GM19043 (cell line): ENCODE data around the gene ZSCAN10.
"Not testable (repeated sequence)": the region's sequence is repeated elsewhere in the genome, so short reads cannot be mapped to it uniquely, and the experiment has no call there.

Source experiments
- ATAC-seq: cut with Tn5 transposase; IDR thresholded peaks from one replicate; pipeline ENCODE4 v1.9.1; 2021; ENCODE audit warnings: low read depth; ENCODE audit not compliant: unreplicated experiment

Gene ZSCAN10

GRCh38 chr16:3086596-3087242 lies 12.4 kb downstream of the ZSCAN10 start:
- no peak for ATAC-seq

GRCh38 chr16:3085868-3086595 lies 13.1 kb downstream of the ZSCAN10 start:
- ATAC-seq = no peak

GRCh38 chr16:3084969-3085670 lies 14.0 kb downstream of the ZSCAN10 start:
- no peak for ATAC-seq

DNA sequence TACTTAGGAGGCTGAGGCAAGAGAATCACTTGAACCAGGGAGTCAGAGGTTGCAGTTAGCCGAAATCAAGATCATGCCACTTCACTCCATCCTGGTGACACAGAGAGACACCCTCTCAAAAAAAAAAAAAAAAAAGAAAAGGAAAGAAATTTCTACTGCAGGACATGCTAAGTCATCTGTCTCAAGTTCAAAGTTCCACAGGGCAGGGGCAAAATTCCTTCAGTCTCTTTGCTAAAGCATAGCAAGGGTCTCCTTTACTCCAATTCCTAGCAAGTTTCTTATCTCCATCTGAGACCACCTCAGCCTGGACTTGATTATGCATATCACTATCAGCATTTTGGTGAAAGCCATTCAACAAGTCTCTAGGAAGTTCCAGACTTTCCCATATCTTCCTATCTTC lies 14.6 kb downstream of the ZSCAN10 start:
- no peak for ATAC-seq

DNA sequence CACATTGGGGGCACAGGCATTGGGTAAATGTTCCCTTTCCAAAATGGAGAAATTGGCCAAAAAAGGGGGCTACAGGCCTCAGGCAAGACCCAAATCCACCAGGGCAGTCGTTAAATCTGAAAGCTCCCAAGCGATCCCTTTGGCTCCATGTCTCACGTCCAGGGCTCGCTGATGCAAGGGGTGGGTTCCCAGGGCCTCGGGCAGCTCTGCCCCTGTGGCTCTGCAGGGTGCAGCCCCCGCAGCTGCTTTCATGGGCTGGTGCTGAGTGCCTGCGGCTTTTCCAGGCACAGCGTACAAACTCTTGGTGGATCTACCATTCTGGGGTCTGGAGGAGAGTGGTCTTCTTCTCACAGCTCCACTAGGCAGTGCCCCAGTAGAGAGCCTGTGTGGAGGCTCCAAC lies 15.7 kb downstream of the ZSCAN10 start:
- not testable (repeated sequence) for ATAC-seq

DNA sequence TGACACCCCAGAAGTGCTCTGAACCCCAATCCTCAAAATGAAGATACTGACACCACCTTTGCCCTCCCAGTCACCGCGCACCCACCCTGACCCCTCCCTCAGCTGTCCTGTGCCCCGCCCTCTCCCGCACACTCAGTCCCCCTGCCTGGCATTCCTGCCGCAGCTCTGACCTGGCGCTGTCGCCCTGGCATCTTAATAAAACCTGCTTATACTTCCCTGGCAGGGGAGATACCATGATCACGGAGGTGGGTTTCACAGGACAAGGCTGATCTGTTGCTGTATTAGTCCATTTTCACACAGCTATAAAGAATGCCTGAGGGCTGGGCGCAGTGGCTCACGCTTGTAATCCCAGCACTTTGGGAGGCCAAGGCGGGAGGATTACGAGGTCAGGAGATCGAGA lies 17.1 kb downstream of the ZSCAN10 start:
- not testable (repeated sequence) for ATAC-seq

- no peak for ATAC-seq
Measured at GRCh38 chr16:3080024-3080423, 19.1 kb downstream of the ZSCAN10 start.

GRCh38 chr16:3076577-3076976 lies 22.5 kb downstream of the ZSCAN10 start:
- ATAC-seq = no peak

GRCh38 chr16:3075946-3076345 lies 23.1 kb downstream of the ZSCAN10 start:
- not testable (repeated sequence) for ATAC-seq

GRCh38 chr16:3075523-3075915 lies 23.6 kb downstream of the ZSCAN10 start:
- ATAC-seq = no peak

DNA sequence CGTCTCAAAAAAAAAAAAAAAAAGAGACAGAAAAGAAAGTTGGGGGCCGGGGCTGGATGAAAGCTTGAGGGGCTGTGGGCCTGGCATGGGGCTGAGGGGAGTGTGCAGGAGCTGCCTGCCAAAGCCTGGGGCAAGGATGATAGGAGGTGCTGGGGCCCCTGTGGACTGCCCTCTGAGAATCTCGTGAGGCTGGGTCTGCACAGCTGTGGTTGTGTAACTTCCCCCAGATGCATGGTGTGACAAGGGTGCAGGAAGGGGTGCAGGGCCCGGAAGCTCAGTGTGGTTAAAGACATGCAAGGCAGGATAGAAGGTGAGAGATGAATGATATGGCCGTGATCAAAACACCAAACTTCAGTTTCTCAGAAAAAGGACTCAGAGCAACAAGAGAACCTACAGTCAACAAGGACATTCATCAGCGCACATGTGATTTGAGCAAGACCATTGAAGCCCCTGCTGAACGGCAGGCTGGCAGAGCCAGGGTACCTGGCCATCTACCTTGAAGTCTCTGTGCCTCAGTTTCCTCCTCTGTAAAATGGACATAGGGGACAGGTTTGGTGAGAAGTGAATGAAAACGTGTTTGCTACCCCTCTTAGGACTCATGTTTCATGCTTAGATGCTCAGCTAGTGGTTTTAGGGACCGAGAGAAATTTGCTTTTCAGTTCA lies 24.1 kb downstream of the ZSCAN10 start:
- peak; percentile 84 for ATAC-seq

- no peak for ATAC-seq
Measured at GRCh38 chr16:3073448-3073847, 25.6 kb downstream of the ZSCAN10 start.

DNA sequence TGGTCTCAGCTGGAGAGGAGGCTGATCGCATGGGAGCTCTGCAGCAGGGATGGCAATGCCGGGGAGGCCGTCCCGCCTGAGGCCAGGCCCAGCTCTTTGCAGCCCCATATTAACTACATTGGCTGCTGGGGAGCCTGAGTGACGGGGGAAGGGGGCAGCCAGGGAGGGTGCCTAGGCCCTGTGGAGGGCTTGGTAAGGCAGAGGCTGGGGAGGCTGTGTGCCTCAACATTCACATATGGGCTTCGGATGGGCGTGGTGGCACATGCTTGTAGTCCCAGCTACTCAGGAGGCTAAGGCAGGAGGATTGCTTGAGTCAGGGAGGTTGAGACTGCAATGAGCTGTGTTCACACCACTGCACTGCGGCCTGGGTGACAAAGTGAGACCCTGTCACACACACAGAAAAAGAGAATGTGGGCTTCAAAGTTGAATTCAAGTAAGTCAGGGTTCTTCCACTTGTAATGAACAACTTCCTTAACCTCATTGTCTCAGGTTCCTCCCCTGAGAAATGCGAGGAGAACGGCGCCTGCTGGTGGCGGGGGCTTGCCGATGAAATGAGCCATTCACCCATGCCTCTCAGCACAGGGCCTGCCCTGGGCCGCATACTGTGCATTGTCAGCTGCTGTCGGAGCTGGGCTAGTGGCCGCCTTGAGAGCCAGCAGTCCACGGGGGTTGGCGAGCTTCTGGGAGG lies 26.4 kb downstream of the ZSCAN10 start:
- ATAC-seq = not testable (repeated sequence)

DNA sequence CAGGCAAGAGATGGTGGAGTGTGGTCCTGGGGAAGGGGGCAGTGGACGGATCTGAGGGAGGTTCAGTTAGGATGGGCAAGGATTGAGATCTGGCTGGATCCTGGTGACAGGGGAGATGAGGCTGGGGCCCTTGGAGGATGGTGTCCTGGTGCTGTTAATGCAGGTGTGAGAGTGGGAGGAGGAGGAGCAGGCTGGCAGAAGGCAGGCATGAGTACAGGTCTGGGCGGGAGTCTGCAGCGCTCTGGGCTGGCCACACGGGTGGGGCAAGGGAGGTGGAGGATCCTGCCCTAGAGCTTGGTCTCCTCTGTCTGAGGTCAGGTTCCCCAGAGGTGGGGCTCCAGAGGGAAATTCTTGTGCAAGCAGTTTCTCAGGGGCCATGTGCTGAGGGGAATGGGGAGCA lies 26.9 kb downstream of the ZSCAN10 start:
- not testable (repeated sequence) for ATAC-seq

DNA sequence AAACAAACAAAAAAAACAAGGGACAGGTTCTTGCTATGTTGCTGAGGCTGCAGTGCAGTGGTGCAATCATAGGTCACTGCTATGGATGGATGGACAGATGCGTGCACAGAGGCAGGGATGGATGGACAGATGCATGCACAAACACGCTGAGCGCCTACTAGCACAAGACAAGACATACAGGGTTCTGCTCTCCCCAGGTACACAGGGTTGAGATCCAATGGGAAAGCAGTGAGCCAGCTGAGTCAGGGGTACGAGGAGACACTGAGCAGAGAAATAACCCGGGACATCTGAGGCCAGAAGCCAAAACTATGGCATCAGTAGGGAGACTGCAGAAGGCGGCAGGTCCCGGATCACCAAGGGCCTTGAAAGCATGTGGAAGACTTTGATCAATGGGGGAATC lies 27.4 kb downstream of the ZSCAN10 start:
- ATAC-seq = no peak

DNA sequence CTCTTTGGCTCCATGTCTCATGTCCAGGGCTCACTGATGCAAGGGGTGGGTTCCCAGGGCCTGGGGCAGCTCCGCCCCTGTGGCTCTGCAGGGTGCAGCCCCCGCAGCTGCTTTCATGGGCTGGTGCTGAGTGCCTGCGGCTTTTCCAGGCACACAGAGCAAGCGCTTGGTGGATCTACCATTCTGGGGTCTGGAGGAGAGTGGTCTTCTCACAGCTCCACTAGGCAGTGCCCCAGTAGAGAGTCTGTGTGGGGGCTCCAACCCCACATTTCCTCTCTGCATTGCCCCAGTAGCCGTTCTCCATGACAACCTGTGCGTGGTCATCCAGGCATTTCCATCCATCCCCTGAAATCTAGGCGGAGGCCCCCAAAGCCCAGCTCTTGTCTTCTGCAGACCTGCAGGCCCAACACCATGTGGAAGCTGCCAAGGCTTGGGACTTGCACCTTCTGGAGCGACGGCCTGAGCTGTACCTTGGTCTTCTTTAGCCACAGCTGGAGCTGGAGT lies 28.4 kb downstream of the ZSCAN10 start:
- no peak for ATAC-seq

DNA sequence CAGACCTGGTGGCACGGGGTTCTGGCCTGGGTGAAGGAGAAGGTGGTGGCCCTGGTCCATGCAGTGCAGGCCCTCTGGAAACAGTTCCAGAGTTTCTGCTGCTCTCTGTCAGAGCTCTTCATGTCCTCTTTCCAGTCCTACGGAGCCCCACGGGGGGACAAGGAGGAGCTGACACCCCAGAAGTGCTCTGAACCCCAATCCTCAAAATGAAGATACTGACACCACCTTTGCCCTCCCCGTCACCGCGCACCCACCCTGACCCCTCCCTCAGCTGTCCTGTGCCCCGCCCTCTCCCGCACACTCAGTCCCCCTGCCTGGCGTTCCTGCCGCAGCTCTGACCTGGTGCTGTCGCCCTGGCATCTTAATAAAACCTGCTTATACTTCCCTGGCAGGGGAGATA lies 29.9 kb downstream of the ZSCAN10 start:
- ATAC-seq = not testable (repeated sequence)

DNA sequence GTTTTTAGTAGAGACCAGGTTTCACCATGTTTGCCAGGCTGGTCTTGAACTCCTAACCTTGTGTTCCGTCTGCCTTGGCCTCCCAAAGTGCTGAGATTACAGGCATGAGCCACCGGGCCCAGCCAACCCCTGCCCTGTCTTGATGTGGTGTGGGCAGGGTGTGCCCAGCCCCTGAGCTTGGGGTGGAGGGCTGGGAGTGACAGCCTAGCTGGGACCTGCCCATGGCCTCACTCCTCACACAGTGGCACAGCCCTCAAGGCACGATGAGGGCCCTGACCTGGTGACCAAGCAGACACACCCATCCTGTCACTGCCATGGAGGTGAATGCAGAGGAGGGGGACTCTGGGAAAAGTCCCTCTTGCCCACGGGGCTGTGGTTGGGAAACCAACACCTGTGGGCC lies 30.6 kb downstream of the ZSCAN10 start:
- ATAC-seq = no peak

DNA sequence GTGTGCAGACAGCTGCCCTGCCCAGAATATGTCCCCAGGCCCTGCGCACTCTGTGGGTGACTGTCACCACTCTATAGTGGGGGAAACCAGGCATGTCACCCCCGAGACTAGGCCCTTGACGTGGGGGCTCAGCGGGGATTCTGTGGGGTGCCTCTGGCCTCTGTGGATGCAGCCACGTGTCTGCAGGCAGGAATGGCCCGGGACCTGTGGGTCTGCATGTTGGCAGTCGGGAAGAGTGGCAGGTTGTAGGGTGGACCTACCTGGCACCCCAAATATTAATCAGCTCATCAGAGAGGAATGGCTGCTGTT lies 32.7 kb downstream of the ZSCAN10 start:
- no peak for ATAC-seq

DNA sequence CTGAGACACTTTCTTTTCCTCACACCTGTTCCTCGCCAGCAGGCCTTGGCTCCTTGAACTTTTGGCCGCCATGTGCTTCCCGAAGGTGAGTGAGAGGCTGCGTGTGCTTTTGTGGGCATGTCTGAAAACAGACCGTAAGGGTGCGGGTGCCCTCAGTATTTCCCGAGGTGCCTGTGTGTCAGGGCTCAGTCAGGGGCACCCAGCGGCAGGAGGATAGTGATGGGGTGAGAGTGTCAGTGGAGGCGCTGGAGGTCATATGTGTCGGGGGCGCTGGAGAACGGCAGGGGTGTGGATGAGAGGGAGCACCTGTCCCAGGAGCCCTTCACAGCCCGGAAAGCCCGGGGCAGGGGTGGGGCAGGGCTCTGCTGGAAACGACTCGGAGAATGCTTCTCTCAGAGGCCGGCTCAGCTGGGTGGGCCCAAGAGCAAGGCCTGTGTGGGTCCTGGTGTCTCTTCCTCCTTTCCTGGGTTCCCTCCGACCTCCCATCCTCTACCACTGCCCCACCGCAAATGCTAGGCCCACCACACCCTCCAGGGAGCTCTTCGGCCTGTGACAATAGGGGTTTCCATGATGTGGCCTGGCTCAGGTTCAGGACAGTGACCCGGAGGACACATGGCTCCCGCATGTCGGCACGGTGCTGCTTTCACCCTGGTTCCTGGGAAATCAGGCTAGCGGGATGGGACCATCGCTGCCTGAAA lies 33.2 kb downstream of the ZSCAN10 start:
- ATAC-seq = no peak
